Fibroblast of pulmonary artery (primary cell): ENCODE data around the gene OBP2B.

Experiments
- DNase-seq: peaks from one replicate; pipeline ENCODE4 v3.0.0-alpha.2; 2010; ENCODE audit warnings: low read depth
- H3K4me3 ChIP-seq: replicated peaks from 2 replicates; pipeline ENCODE4 v1.5.1; 2011; ENCODE audit warnings: low read depth, mild to moderate bottlenecking, control low read depth, low read length, moderate library complexity
- TF ChIP-seq, protein P1 (sequence below): IDR thresholded peaks from 2 replicates; pipeline ENCODE4 v1.5.1; 2011; ENCODE audit warnings: mild to moderate bottlenecking, control low read depth, low read length, inconsistent platforms; ENCODE audit errors: missing control alignments

Gene OBP2B

DNA sequence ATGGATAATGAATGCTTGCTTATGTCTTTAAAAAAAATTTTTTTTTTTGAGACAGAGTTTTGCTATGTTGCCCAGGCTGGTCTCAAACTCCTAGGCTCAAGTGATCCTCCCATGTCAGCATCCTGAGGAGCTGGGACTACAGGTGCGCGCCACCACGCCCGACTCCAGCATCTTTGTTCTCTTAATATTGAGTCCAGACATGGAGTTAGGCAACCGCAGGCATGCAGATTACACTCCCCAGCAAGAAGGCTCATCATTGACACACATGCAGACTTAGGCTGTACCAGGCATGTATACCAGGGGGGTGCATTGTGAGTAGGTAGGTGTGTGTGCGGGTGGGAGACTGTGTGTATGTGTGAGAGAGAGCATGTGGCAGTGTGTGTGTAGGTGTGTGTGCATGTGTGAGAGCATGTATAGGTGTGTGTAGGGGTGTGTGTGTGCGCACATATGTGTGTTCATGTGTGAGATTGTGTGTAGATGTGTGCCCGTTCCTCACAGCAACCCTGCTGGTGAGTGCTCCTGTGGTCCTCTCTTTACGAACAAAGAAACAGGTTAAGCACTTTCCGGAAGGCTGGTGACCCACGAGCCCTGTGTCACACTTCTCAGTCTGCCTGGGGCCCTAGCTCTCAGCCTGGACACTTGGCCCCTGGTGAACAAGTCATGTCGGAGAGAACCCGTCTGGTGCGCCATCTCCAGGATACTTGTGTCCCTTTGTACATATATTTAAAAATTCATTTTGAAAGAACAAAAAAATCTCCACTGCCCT is 6.2 kb downstream of the OBP2B start:
- TF ChIP-seq, protein P1, sequence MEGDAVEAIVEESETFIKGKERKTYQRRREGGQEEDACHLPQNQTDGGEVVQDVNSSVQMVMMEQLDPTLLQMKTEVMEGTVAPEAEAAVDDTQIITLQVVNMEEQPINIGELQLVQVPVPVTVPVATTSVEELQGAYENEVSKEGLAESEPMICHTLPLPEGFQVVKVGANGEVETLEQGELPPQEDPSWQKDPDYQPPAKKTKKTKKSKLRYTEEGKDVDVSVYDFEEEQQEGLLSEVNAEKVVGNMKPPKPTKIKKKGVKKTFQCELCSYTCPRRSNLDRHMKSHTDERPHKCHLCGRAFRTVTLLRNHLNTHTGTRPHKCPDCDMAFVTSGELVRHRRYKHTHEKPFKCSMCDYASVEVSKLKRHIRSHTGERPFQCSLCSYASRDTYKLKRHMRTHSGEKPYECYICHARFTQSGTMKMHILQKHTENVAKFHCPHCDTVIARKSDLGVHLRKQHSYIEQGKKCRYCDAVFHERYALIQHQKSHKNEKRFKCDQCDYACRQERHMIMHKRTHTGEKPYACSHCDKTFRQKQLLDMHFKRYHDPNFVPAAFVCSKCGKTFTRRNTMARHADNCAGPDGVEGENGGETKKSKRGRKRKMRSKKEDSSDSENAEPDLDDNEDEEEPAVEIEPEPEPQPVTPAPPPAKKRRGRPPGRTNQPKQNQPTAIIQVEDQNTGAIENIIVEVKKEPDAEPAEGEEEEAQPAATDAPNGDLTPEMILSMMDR: no peak

DNA sequence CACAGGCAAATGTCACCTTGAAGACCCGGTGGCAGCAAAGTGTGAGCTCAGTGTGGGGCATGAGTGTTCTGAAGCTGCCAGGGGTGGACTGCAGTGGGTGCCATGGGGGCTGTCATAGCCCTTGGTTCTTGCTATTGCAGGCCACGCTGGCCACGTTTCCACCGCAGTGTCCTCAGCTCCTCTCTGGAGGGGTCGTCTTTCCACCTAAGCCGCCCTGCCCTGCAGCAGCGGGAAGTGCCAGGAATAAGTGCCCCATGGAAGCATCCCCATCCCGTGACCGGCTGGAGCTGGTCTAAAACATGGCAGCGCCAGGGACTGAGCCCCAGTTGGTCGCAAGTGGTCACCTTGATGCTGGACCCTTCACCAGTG is 6.9 kb downstream of the OBP2B start:
- DNase-seq: no peak
- TF ChIP-seq, protein P1: no peak
- H3K4me3 ChIP-seq: no peak overlapping the region

More for the DNA sequence above, 6.2 kb downstream of the OBP2B start:
- DNase-seq: no peak
- H3K4me3 ChIP-seq: no peak overlapping the region

DNA sequence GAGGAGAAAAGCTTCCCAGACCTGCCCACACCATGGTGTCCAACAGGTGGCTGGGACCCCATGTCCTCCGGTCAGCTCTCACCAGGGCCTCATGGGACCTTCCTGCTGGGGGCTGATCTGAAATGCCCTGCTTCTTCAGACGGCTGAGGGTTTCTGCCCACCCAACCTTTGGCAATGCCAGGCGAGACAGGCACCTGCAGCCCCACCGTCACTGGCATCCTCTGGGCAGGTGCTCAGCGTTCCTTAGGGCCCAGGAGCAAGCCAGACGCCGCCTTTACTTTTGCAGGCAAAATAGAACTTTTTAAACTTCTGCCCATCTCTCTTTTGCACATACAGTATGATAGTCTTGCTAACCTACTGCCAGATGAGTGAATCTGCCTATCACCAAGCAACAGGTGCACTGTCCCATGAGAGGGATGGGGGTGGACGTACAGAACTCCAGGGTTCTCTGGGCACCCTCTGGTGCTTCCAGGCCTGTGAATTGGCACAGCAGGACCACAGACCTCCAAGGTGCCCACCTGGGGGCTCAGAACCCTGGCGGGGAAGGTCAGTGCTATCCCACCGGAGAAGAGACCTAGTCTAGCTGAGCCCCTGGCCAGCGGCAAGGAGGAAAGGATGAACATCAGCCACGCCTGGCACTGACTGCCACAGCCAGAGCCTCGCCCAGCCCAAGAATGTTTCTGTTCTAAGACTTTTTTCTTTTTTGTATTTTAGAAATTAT is 7.5 kb downstream of the OBP2B start:
- no peak for DNase-seq
- no peak overlapping the region for H3K4me3 ChIP-seq
- TF ChIP-seq, protein P1: no peak

DNA sequence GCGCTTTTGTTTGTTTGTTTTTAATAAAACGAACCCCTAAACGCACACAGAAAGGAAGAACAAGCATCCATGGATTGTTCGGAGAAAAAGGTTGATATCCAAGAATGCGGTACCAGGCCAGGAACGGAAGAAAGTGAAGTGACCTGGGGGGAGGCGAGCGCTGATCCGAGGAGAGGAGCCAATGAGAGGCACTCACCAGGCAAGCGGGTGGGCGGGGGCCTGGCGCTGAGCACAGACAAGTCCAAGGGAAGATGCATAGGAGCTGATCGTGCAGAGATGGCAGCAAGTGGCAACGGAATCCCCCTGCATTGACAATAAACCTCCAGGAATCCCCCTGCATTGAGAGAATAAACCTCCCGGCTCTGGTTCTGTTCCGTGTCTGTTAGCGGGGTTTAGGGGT is 8.4 kb downstream of the OBP2B start:
- H3K4me3 ChIP-seq: no peak overlapping the region
- no peak for DNase-seq
- TF ChIP-seq, protein P1: no peak

DNA sequence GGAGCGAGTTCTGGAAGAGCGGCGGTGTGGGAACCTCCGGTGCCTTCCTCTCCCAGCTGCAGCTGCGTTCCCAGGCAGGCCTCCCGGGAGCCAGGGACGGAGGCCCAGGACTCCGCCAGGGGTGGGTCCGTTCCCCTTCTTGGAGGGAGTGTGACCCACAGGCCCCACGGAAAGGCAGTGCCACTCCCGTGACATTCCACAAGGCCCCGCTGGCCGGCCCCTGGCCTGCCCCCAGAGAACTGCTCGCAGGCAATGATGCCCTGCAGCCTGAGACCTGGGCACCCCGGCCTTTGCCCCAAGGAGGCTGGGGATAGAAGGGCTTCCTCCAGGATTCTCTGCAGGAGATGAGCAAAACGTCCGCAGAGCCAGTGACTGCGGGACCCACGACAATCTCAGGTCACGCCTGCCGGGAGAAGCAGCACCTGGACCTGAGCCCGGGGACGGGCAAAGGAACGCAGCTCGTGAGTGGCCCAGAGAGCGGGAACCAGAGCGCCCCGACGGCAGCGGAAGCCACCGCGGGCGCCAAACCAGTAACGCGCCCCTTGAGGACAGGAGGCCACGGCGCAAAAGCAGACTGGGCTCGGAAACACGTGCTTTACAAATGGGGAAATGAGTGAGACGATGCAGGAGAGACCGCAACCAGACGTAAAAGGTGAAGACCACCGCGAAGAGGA is 9.3 kb downstream of the OBP2B start:
- TF ChIP-seq, protein P1: no peak
- H3K4me3 ChIP-seq: no peak overlapping the region
- no peak for DNase-seq

DNA sequence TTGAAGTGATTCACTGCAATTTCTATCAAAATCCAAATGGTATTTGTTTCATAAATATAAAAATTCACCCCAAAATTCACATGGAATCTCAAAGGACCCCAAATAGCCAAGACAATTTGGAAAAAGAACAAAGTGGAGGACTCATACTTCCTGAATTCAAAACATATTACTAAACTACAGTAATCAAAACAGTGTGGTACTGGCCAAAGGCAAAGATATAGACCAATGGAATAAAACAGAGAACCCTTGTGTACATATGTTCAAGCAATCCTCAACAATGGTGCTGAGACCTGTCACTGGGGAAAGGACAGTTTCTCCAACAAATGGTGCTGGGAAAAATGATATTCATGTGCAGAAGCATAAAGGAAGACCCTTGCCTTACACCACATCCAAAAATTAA is 14.0 kb downstream of the OBP2B start:
- DNase-seq: no peak
- TF ChIP-seq, protein P1: no peak
- no peak overlapping the region for H3K4me3 ChIP-seq
